NCI-H2081 (cell line): ENCODE measurements around the gene PTPRA.
A peak's percentile ranks its signal among the peaks of the same experiment; 100 is the strongest.
"Not testable (repeated sequence)": the region's sequence is repeated elsewhere in the genome, so short reads cannot be mapped to it uniquely, and the experiment has no call there.

Experiments
- DNase-seq, 2 experiments: peaks; one replicate each; lab custom pipeline; 2025; lab: John Stamatoyannopoulos, UW

Gene PTPRA, protein sequence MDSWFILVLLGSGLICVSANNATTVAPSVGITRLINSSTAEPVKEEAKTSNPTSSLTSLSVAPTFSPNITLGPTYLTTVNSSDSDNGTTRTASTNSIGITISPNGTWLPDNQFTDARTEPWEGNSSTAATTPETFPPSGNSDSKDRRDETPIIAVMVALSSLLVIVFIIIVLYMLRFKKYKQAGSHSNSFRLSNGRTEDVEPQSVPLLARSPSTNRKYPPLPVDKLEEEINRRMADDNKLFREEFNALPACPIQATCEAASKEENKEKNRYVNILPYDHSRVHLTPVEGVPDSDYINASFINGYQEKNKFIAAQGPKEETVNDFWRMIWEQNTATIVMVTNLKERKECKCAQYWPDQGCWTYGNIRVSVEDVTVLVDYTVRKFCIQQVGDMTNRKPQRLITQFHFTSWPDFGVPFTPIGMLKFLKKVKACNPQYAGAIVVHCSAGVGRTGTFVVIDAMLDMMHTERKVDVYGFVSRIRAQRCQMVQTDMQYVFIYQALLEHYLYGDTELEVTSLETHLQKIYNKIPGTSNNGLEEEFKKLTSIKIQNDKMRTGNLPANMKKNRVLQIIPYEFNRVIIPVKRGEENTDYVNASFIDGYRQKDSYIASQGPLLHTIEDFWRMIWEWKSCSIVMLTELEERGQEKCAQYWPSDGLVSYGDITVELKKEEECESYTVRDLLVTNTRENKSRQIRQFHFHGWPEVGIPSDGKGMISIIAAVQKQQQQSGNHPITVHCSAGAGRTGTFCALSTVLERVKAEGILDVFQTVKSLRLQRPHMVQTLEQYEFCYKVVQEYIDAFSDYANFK

DNA sequence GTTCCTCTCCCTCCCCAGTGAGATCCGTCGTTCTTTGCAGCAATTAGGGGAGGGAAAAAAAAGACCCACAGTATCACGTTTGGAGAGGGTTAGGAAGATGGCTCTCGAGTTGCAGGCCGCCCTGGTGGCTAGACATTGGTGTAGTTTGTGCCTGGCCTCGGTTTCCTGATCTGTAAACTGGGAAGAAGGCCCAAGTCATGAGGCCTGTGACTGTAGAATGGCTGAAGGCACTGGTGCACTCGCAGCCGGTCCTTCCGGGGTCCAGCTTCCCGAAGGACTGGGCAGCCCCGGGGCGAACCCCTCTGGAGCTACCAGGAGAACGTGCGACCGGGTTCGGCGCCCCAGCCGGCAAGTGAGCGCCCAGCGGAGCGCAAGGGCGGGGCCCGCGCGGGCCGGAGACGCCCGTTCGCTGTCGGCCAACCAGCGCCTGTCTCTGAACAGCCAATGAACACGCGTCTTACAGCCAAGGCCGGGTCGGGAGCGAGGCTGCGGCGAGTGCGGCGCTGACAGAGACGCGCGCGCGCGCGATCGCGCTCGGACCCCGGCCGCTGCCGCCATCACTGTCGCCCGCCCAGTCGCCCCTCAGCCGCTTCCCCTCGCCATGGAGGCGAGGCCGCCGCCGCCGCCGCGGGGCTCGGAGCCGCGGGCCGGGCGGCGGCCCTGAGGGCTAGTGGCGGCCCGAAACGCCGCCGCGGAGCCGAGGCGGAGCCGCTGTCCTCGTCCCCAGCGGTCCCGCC, at the start of gene PTPRA:
TSS of gene PTPRA (plus strand) at position 472 of the 737 bp plus-strand sequence. CDS start 90,797 bp downstream, outside the sequence.
- DNase-seq = peak; percentile 93 to 95

GRCh38 chr20:2825761-2826160, 47.5 kb upstream of the PTPRA start:
- DNase-seq = no peak

DNA sequence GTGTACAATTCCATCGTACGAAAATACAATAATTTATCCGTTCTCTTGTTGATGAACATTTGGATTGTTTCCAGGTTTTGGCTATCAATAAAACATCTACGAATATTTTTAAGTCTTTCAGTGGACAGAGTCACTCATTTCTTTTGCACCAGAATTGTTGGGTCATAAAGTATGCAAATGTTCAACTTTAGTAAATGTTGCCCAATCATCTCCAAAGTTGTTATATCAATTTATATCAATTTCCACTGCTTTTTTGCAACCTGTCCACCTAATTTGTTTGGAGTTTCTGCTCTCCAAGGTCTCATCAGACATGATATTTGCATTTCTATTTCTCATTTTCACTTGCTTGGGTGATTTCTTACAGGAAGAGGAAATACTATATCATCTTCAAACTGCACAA, 46.6 kb upstream of the PTPRA start:
- no peak for DNase-seq

DNA sequence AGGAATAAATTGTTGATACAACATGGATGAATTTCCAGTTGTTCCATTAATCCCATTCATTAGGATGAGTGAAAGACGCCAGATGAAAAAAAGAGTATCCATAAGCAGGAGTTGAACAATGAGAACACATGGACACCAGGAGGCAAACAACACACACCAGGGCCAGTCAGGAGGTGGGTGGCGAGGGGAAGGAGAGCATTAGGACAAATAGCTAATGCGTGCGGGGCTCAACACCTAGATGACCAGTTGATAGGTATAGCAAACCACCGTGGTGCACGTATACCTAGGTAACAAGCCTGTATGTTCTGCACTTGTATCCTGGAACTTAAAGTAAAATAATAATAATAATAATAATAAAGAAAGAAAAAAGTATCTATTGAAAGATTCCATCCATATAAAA, 43.9 kb upstream of the PTPRA start:
- DNase-seq = no peak

GRCh38 chr20:2831206-2831605, 42.1 kb upstream of the PTPRA start:
- DNase-seq = not testable (repeated sequence)

GRCh38 chr20:2833761-2834160, 39.5 kb upstream of the PTPRA start:
- no peak for DNase-seq

GRCh38 chr20:2834401-2835110, 38.7 kb upstream of the PTPRA start:
- no peak for DNase-seq

GRCh38 chr20:2835331-2835796, 37.9 kb upstream of the PTPRA start:
- DNase-seq = no peak

GRCh38 chr20:2836035-2836434, 37.2 kb upstream of the PTPRA start:
- no peak for DNase-seq

DNA sequence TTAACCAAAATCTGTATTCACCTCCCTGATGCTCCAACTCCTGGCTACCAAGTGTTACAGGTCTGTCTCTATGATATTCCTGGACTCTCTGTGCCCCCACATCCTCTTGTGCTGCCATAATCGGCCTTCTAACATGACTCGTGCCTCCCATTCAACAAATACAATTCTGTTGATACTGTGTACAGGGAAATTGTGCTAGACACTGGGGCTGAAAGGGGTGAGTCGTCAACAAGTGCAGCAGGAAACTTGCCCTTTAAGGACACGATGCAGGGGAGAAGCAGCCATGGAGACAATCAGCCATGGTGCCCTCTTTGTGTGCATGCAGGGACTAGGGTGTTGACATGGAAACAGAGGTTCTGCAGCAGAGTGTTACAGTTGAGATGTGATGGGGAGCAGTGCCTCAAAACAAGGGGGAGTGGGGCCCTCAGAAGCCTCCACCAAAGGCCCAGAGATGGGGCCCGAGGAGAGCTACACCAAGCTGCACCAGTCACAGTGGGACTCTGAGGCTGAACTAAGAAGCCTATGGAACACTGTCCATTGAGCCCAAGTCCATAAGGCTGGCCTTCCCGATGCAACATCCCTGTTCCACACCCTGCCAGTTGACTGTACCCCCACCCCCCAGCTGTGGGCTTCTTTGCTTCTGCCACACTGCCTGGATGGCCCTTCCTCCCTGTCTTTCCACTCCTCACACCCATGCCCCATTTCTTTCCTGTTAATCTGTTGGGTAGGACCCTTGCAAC, 35.9 kb upstream of the PTPRA start:
- DNase-seq = no peak

DNA sequence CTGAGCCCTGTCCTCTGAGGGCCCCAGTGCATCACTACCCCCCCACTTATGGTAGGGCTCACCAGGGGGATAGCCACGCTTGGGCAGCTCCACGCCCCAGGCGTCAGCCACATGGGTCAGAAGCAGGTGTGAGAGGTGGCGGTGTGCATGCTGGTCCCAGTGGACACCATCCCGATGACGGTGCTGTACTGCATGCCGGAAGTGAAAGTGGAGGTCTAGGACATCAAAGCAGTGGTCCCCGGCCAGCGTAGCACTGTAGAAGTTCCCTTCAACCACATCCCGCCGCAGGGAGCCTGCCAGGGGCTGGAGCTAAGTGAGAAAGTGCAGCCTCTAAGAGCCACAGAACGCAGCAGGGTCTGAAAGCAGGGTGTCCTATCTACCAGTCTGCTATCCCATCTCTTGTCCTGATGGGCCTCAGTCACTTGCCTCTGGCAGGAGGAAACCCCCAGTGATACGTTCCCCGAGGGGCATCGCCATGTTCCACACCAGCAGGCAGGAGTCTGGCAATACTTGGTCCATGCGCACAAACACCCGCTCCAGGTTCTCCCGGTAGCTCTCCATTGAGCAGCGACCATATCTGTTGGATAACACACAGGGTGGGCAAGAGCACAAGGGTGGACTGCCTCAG, 35.0 kb upstream of the PTPRA start:
- DNase-seq = no peak

GRCh38 chr20:2838847-2839671, 34.2 kb upstream of the PTPRA start:
- DNase-seq = no peak

GRCh38 chr20:2839732-2840137, 33.5 kb upstream of the PTPRA start:
- no peak for DNase-seq

DNA sequence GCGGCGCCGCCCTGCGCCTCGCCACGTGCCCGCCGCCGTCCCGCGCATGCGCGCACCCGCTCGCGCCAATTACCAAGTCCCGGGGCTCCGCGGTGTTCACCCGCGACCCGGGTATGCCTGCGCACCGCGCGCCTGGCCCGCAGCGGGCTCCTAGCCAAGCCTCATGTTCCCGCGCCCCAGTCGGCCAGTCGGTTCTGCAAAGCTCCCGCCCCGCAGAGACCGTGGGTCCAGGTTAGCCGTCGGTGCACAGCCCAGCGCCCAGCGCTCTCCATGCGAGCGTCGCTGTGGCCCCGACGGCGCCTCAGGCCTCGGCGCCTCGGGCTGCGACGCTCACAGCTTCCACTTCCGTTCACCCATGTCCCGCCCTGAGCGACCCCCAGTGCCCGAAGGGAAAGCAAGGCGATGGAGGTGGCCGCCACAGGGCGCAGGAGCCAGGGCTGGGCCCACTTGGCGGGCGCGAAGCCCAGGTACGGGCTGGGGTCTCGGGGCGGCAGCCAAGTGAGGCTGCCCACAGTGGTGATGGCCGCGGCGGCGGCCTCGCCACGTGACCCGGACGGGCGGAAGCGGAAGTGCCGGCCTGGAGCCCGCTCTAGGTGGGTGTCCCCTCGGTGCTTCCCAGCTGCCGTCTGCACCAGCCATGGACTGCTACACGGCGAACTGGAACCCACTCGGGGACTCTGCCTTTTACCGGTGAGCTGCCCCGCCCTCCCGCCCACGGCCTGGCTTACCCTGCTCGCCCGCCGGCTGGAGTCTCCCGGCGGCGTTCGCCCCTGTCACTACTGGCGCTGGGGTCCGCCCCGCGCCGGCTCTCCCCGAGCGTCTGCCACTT, 32.9 kb upstream of the PTPRA start, which contains the start of the genes PCED1A and VPS16:
TSS of gene PCED1A (minus strand) at position 518 of the 829 bp plus-strand sequence. CDS start 743 bp downstream, outside the sequence.
TSS of gene VPS16 (plus strand) at position 608 of the 829 bp plus-strand sequence. CDS start at position 638, 30 bp downstream.
- DNase-seq = peak; percentile 86 to 89

- DNase-seq = peak; percentile 29 to 37
Measured at GRCh38 chr20:2840967-2841531, 32.2 kb upstream of the PTPRA start.

- no peak for DNase-seq
Measured at GRCh38 chr20:2845607-2846006, 27.7 kb upstream of the PTPRA start.

DNA sequence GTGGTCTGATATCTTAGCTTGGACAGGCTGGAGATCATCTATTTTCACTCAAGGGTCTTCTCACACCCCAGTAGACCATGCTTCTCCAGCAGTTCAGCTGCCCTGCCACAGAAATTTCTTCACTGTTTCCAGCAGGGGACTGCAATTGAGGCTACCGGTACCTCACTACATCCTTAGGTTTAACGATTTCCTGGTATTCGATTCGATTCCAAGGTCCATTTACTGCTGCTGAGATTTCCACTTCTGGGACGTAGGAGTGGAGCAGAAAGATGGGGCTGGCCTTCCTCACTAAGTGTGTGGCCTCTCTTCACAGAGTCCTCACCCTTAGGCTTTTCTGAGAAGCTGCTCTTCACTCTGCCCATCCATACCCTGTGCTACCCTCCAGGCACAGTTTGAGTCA, 26.6 kb upstream of the PTPRA start:
- DNase-seq = no peak

GRCh38 chr20:2847802-2848201, 25.5 kb upstream of the PTPRA start:
- no peak for DNase-seq
